Measurements from ENCODE around the gene KIF11.

The KIF11 gene

GRCh38 chr10:92598321-92598720 is 5.4 kb downstream of the KIF11 start:
- CTCF ChIA-PET, result no interaction called here
- POLR2A ChIA-PET, result no interaction called here
- DNase-seq (ENCODE audit: extremely low spot score), result no peak
- no peak for TF ChIP-seq PKNOX1 (IDR thresholded peaks at IDR 0.05)

DNA sequence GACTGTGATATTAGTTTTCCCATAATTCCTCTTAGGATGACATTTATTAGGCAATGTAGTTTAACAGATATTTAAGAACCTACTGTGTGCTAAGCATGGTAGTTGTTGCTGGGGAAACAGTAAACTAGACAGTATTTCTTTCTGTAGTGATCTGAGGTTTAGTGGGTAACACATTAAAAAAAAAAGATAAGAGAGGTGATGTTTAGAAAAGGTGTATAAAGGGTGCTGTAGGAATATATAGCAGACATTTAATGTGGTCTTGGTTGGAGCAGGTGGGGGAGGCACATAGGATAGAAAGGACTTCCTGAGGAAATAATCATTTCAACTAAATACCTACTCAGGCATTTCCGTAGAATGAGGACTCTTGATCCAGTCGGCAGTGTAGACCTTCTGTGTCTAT is 11.9 kb downstream of the KIF11 start:
- ChIA-PET CTCF (no interaction called here), POLR2A (no interaction called here)
- TF ChIP-seq CTBP1 (IDR thresholded peaks at IDR 0.05; ENCODE audit: borderline replicate concordance) (no peak), ELF4 (IDR thresholded peaks at IDR 0.05) (no peak), ARNT (IDR thresholded peaks at IDR 0.05) (no peak), FOXA1 (IDR thresholded peaks at IDR 0.05) (no peak), BHLHE40 (IDR thresholded peaks at IDR 0.05; ENCODE audit: borderline replicate concordance) (no peak), NFRKB (IDR thresholded peaks at IDR 0.05) (no peak), SUZ12 (IDR thresholded peaks at IDR 0.05) (no peak), SP1 (IDR thresholded peaks at IDR 0.05) (no peak), LEF1 (IDR thresholded peaks at IDR 0.05; ENCODE audit: borderline replicate concordance) (no peak), FOXK2 (IDR thresholded peaks at IDR 0.05) (no peak), TARDBP (IDR thresholded peaks at IDR 0.05) (no peak)
- DNase-seq (ENCODE audit: extremely low spot score), result no peak

DNA sequence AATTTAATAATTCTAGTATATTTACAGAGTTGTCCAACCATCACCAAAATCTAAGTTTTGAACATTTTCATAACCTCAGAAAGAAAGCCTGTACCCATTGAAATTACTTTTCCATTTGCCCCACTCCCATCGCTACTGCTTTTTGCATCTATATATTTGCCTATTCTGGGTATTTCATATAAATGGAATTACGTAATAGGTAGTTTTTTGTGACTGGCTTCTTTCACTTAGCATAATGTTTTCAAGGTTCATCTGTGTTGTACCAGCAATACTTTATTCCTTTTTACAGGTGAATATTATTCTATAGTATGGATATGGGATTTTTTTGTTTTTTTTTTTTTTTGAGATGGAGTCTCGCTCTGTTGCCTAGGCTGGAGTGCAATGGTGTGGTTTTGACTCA is 22.6 kb downstream of the KIF11 start:
- CTCF ChIA-PET, result no interaction called here
- POLR2A ChIA-PET, result no interaction called here
- no peak for DNase-seq (ENCODE audit: extremely low spot score)
- TF ChIP-seq ZNF384 (IDR thresholded peaks at IDR 0.05), result no peak
- no peak for TF ChIP-seq ARNT (IDR thresholded peaks at IDR 0.05)
- no peak for TF ChIP-seq PKNOX1 (IDR thresholded peaks at IDR 0.05)
- TF ChIP-seq FOXM1 (IDR thresholded peaks at IDR 0.05; ENCODE audit: borderline replicate concordance), result no peak
- TF ChIP-seq L3MBTL2 (conservative IDR thresholded peaks at IDR 0.05), result no peak
- no peak for TF ChIP-seq SUZ12 (IDR thresholded peaks at IDR 0.05)

GRCh38 chr10:92619368-92619767 is 26.4 kb downstream of the KIF11 start:
- POLR2A ChIA-PET, result no interaction called here
- no peak for TF ChIP-seq ELF4 (IDR thresholded peaks at IDR 0.05)
- DNase-seq (ENCODE audit: extremely low spot score), result no peak
- CTCF ChIA-PET, result no interaction called here

- POLR2A ChIA-PET, result no interaction called here
- CTCF ChIA-PET, result no interaction called here
- DNase-seq (ENCODE audit: extremely low spot score), result peak; percentile 38
- TF ChIP-seq NFRKB (IDR thresholded peaks at IDR 0.05) (no peak), HDGF (IDR thresholded peaks at IDR 0.05; ENCODE audit: borderline replicate concordance) (no peak), FOXA1 (IDR thresholded peaks at IDR 0.05) (no peak), BHLHE40 (IDR thresholded peaks at IDR 0.05; ENCODE audit: borderline replicate concordance) (no peak), L3MBTL2 (conservative IDR thresholded peaks at IDR 0.05) (no peak), LEF1 (IDR thresholded peaks at IDR 0.05; ENCODE audit: borderline replicate concordance) (no peak), TARDBP (IDR thresholded peaks at IDR 0.05) (no peak), SUZ12 (IDR thresholded peaks at IDR 0.05) (no peak), ZNF384 (IDR thresholded peaks at IDR 0.05) (no peak), PKNOX1 (IDR thresholded peaks at IDR 0.05) (no peak), ELF4 (IDR thresholded peaks at IDR 0.05) (no peak), SP1 (IDR thresholded peaks at IDR 0.05) (no peak), FOXM1 (IDR thresholded peaks at IDR 0.05; ENCODE audit: borderline replicate concordance) (no peak)
Measured at GRCh38 chr10:92627845-92628480, 35.0 kb downstream of the KIF11 start.

DNA sequence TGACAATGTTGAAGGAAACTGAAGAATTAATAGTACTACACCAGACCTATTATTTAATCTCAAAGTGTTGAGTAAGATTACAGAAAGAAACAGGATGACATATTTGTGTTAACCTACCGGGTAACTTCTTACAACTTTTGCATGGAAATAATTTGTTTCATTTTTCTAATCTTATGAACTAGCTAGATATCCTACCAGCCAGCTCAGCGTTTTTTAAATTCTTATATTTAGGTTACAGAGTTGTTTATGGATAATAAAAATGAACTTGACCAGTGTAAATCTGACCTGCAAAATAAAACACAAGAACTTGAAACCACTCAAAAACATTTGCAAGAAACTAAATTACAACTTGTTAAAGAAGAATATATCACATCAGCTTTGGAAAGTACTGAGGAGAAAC is 37.0 kb downstream of the KIF11 start:
- POLR2A ChIA-PET, result no interaction called here
- CTCF ChIA-PET, result no interaction called here

More for the DNA sequence above, 37.0 kb downstream of the KIF11 start:
- no peak for DNase-seq (ENCODE audit: extremely low spot score)
- TF ChIP-seq NFRKB (IDR thresholded peaks at IDR 0.05) (no peak), HDGF (IDR thresholded peaks at IDR 0.05; ENCODE audit: borderline replicate concordance) (no peak), SP1 (IDR thresholded peaks at IDR 0.05) (no peak), BHLHE40 (IDR thresholded peaks at IDR 0.05; ENCODE audit: borderline replicate concordance) (no peak), LEF1 (IDR thresholded peaks at IDR 0.05; ENCODE audit: borderline replicate concordance) (no peak), TARDBP (IDR thresholded peaks at IDR 0.05) (no peak), FOXK2 (IDR thresholded peaks at IDR 0.05) (no peak), FOXA1 (IDR thresholded peaks at IDR 0.05) (no peak), FOXM1 (IDR thresholded peaks at IDR 0.05; ENCODE audit: borderline replicate concordance) (no peak), ZNF384 (IDR thresholded peaks at IDR 0.05) (no peak), PKNOX1 (IDR thresholded peaks at IDR 0.05) (no peak), SUZ12 (IDR thresholded peaks at IDR 0.05) (no peak), CTBP1 (IDR thresholded peaks at IDR 0.05; ENCODE audit: borderline replicate concordance) (no peak), L3MBTL2 (conservative IDR thresholded peaks at IDR 0.05) (no peak), ELF4 (IDR thresholded peaks at IDR 0.05) (no peak)
